Activated T-cell treated with anti-CD3 and anti-CD28 coated beads, Interleukin-2, amount 50 U/mL, for 1 hour (primary cell): Measurements from ENCODE around the gene RFPL4A.

Source experiments
- DNase-seq: peaks from one replicate; pipeline ENCODE4 v3.0.0-alpha.2; 2020

Gene RFPL4A

DNA sequence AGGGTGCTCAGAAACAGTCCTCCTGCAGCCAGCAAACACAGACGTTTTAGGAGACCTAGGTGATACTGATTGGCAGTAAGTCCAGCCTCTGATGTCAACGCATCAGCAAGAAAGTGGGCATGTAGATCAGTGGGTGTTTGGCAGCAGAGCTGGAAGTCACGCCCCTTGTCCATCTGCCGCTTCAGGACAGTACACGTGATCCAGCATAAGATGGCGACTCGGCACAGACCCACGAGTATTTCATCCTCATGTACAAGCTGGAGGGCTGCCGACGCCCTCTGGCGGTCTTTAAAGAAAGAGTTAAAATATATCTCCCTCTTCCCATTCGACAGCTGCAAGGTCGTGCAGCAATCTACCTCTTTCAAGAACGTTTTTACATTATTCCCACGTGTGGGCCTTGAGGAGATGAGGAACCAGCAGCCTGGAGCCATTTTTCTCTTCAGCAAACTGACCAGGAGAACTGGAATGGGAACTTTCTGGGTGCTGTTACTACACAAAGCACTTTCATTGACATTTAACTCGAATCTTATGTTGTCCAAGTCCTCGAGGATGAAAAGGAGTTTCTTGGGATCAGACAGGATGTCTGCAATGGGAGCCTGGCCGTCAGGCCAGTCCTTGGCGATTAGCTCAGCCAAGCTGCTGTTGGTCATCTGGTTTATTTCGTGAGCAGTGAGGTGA, 50.6 kb downstream of the RFPL4A start:
- DNase-seq = no peak

DNA sequence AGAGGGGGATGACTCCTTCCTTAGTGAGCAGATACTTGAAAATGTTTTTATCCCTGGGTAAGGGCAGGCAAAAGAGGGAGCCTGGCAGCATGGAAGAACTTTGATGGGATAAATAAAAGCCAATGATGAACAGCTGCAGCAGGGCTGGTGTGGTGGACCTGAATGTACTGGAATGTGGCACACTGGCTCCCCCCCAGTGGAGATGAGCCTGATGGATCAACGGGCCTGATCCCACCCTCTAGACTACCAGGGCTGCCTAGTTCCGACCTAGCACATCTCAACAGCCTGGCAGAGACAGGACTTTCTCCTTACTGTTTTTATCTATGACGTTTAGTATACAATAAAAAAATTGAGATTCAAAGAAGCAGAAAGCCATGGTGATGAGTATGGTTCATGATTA, 52.4 kb downstream of the RFPL4A start:
- no peak for DNase-seq

- no peak for DNase-seq
Observed at GRCh38 chr19:55812449-55812848, 53.6 kb downstream of the RFPL4A start.
